HG02588 (cell line): ENCODE data around the gene BTRC.

ENCODE experiments used
- ATAC-seq: cut with Tn5 transposase; IDR thresholded peaks from one replicate; pipeline ENCODE4 v1.9.1; 2021; ENCODE audit warnings: mild to moderate bottlenecking, moderate library complexity; ENCODE audit not compliant: unreplicated experiment

BTRC gene

GRCh38 chr10:101476383-101476782 lies 122.4 kb downstream of the BTRC start:
- no peak for ATAC-seq

- ATAC-seq, result no peak
These were observed 125.0 kb downstream of the BTRC start for GRCh38 chr10:101478956-101479355.

- no peak for ATAC-seq
These were observed 127.3 kb downstream of the BTRC start for GRCh38 chr10:101481256-101481655.

GRCh38 chr10:101482568-101482967 lies 128.6 kb downstream of the BTRC start:
- no peak for ATAC-seq

- no peak for ATAC-seq
These were observed 130.3 kb downstream of the BTRC start for GRCh38 chr10:101484175-101484745.

- no peak for ATAC-seq
These were observed 131.2 kb downstream of the BTRC start for GRCh38 chr10:101485207-101485606.

GRCh38 chr10:101485681-101486554 lies 132.0 kb downstream of the BTRC start:
- no peak for ATAC-seq

- ATAC-seq, result no peak
These were observed 133.4 kb downstream of the BTRC start for GRCh38 chr10:101487399-101487798.

- no peak for ATAC-seq
These were observed 135.4 kb downstream of the BTRC start for GRCh38 chr10:101489355-101489754.

- ATAC-seq, result no peak
These were observed 136.1 kb downstream of the BTRC start for GRCh38 chr10:101490026-101490425.

- no peak for ATAC-seq
These were observed 138.2 kb downstream of the BTRC start for GRCh38 chr10:101492205-101492604.

- ATAC-seq, result no peak
These were observed 138.8 kb downstream of the BTRC start for GRCh38 chr10:101492814-101493213.

GRCh38 chr10:101493249-101493648 lies 139.3 kb downstream of the BTRC start:
- no peak for ATAC-seq

- ATAC-seq, result no peak
These were observed 139.9 kb downstream of the BTRC start for GRCh38 chr10:101493782-101494281.

- no peak for ATAC-seq
These were observed 140.7 kb downstream of the BTRC start for GRCh38 chr10:101494650-101495049.

GRCh38 chr10:101495324-101495925 lies 141.5 kb downstream of the BTRC start:
- ATAC-seq, result no peak

GRCh38 chr10:101504438-101504837 lies 150.5 kb downstream of the BTRC start:
- no peak for ATAC-seq

- ATAC-seq, result no peak
These were observed 153.1 kb downstream of the BTRC start for GRCh38 chr10:101506829-101507661.

- ATAC-seq, result no peak
These were observed 153.9 kb downstream of the BTRC start for GRCh38 chr10:101507828-101508227.

GRCh38 chr10:101511938-101512337 lies 158.0 kb downstream of the BTRC start:
- no peak for ATAC-seq

GRCh38 chr10:101512738-101513137 lies 158.8 kb downstream of the BTRC start:
- no peak for ATAC-seq
